Chondrocyte (in vitro differentiated cells): Measurements from ENCODE around the gene ERN2. TPM values are rescaled to one million over a fixed set of nuclear protein-coding genes. Genes with fewer than 3 reads are reported as not detected.
"Not testable (repeated sequence)": the region's sequence is repeated elsewhere in the genome, so short reads cannot be mapped to it uniquely, and the experiment has no call there.

Experiments
- DNase-seq: peaks from one replicate; pipeline ENCODE4 v3.0.0; 2021; ENCODE audit warnings: mixed read lengths, low spot score
- H3K27ac Mint-ChIP-seq: one replicate; pipeline ENCODE4 v1.8.0; 2021; ENCODE audit warnings: mild to moderate bottlenecking, moderate library complexity, mixed read lengths; ENCODE audit not compliant: unreplicated experiment
- H3K27me3 Mint-ChIP-seq: 2 replicates; pipeline ENCODE4 v1.8.0; 2021; ENCODE audit warnings: low read depth, mixed read lengths
- H3K36me3 Mint-ChIP-seq: 2 replicates; pipeline ENCODE4 v1.8.0; 2021; ENCODE audit warnings: low read depth, mixed read lengths
- H3K4me1 Mint-ChIP-seq: 2 replicates; pipeline ENCODE4 v1.8.0; 2021; ENCODE audit warnings: low read depth, mild to moderate bottlenecking, mixed read lengths
- H3K4me3 Mint-ChIP-seq: one replicate; pipeline ENCODE4 v1.8.0; 2021; ENCODE audit warnings: mild to moderate bottlenecking, moderate library complexity, mixed read lengths; ENCODE audit not compliant: unreplicated experiment
- H3K9me3 Mint-ChIP-seq: 2 replicates; pipeline ENCODE4 v1.8.0; 2021; ENCODE audit warnings: low read depth, mixed read lengths
- total RNA-seq: library from RNA; stranded (reverse); gene quantifications from 3 replicates; pipeline ENCODE4 v1.2.1, GENCODE V29; 2021
- TF ChIP-seq, protein P1 (sequence below): fragments of 200-600 bp; sonication (generic); IDR thresholded peaks from 2 replicates; pipeline ENCODE4 v1.5.0; 2021; ENCODE audit warnings: antibody characterized with exemption, mild to moderate bottlenecking, moderate library complexity

The ERN2 gene
- total RNA-seq, 1 donor from 2014 or later, result not detected

DNA sequence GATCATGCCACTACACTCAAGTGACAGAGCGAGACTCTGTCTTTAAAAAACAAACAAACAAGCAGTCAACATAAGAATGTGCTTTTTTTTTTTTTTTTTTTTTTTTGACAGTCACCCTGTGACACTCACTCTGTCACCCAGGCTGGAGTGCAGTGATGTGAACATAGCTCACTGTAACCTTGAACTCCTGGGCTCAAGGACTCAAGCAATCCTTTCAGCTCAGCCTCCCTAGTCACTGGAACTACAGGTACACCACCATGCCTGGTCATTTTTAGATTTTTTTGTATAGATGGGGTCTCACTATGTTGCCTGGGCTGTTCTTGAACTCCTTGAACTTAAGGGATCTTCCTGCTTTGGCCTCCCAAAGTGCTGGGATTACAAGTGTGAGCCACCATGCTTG is 26.5 kb upstream of the ERN2 start:
- DNase-seq, result no peak
- H3K4me3 Mint-ChIP-seq, result no peak overlapping the region
- no peaks in the 10 kb centered on the region for H3K36me3 Mint-ChIP-seq
- no peaks in the 10 kb centered on the region for H3K9me3 Mint-ChIP-seq
- no peak overlapping the region for H3K27ac Mint-ChIP-seq
- peaks cover 17% of the 10 kb centered on the region for H3K27me3 Mint-ChIP-seq
- no peaks in the 10 kb centered on the region for H3K4me1 Mint-ChIP-seq
- TF ChIP-seq, protein P1, sequence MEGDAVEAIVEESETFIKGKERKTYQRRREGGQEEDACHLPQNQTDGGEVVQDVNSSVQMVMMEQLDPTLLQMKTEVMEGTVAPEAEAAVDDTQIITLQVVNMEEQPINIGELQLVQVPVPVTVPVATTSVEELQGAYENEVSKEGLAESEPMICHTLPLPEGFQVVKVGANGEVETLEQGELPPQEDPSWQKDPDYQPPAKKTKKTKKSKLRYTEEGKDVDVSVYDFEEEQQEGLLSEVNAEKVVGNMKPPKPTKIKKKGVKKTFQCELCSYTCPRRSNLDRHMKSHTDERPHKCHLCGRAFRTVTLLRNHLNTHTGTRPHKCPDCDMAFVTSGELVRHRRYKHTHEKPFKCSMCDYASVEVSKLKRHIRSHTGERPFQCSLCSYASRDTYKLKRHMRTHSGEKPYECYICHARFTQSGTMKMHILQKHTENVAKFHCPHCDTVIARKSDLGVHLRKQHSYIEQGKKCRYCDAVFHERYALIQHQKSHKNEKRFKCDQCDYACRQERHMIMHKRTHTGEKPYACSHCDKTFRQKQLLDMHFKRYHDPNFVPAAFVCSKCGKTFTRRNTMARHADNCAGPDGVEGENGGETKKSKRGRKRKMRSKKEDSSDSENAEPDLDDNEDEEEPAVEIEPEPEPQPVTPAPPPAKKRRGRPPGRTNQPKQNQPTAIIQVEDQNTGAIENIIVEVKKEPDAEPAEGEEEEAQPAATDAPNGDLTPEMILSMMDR, result no peak

DNA sequence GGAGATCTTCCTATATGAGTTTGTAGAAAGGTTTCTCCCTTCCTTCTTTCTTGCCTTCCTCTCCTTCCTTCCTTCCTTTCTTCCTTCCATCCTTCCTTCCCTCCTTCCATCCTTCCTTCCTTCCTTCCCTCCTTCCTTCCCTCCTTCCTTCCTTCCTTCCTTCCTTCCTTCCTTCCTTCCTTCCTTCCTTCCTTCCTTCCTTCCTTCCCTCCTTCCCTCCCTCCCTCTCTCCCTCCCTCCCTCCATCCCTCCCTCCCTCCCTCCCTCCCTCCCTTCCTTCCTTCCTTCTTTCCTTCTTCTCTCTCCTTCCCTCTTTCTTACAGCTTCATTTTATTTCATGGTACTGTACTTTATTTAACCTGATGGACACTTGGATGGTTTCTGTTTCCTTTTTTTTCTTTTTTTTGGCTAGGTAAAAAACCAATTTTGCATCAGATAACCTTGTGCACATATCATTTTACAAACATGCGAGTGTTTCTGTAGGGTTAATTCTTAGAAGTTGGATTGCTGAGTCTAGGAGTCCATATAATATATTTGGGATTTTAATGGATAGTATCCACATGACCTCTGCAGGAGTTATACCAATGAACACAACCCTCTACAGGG is 24.5 kb upstream of the ERN2 start:
- not testable (repeated sequence) for H3K9me3 Mint-ChIP-seq, H3K4me1 Mint-ChIP-seq, DNase-seq, H3K36me3 Mint-ChIP-seq, H3K27ac Mint-ChIP-seq, H3K4me3 Mint-ChIP-seq
- H3K27me3 Mint-ChIP-seq, result peaks cover 11% of the 10 kb centered on the region

DNA sequence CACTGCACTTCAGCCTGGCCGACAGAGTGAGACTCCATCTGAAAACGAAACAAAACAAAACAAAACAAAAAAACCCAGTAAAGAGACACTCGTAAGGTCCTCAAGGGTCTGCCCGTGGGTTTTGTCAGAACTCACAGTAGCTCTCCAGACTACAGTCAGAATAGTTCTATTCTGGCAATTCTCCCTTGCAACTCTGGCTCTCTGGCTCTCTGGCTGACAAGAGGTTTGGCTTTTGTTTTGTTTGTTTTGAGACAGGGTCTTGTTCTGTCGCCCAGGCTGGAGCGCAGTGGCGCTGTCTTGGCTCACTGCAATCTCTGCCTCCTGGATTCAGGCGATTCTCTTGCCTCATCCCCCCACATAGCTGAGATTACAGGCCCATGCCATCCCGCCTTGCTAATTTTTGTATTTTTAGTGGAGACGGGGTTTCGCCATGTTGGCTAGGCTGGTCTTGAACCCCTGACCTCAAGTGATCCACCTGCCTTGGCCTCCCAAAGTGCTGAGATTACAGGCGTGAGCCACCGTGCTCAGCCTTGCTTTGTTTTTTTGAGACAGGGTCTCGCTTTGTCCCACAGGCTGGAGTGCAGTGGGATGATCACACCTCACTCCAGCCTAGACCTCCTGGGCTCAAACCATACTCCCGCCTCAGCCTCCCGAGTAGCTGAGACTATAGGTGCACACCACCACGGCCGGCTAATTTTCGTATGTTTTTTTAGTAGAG is 21.3 kb upstream of the ERN2 start:
- TF ChIP-seq, protein P1, result no peak
- no peaks in the 10 kb centered on the region for H3K36me3 Mint-ChIP-seq
- DNase-seq, result no peak
- no peaks in the 10 kb centered on the region for H3K9me3 Mint-ChIP-seq
- H3K4me3 Mint-ChIP-seq, result no peak overlapping the region
- no peaks in the 10 kb centered on the region for H3K4me1 Mint-ChIP-seq
- no peak overlapping the region for H3K27ac Mint-ChIP-seq
- H3K27me3 Mint-ChIP-seq, result peaks cover 13% of the 10 kb centered on the region

DNA sequence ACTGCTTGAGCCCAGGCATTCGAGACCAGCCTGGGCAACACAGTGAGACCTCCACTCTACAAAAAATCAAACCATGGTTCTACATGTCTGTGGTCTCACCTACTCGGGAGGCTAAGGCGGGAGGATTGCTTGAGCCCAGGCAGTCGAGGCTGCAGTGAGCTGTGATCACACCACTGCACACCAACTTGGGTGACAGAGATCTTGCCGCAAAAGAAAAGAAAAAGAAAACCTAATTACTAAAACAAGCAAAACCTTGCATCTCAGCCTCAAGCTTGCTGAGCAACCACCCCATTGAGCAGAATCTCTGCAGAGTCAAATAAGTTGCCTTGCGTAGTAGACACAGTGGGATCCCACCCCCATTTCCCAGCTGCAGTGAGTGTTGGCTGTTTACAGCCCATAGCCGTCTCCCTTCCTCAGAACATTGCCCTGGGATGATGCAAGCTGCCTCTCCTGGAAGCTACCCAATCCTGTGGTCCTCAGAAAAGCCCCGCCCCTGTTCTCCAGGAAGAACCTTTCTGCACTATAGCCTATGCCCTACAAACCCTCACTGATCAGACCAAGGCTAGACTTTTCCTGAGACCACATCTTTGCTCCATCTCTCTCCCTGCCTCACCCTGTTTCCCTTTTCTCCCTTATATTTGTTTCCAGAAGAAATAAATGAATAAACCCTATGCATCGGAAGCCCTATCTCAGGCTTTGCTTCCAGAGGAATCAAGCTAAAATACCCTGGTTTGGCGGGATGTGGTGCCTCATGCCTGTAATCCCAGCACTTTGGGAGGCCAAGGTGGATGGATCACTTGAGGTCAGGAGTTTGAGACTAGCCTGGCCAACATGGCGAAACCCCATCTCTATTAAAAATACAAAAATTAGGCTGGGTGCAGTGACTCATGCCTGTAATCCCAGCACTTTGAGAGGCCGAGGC is 16.7 kb upstream of the ERN2 start:
- no peak for DNase-seq
- Mint-ChIP-seq H3K9me3 (no peaks in the 10 kb centered on the region), H3K4me3 (no peak overlapping the region), H3K27me3 (peaks cover 7% of the 10 kb centered on the region), H3K36me3 (no peaks in the 10 kb centered on the region), H3K4me1 (peaks cover 5% of the 10 kb centered on the region), H3K27ac (no peak overlapping the region)
- TF ChIP-seq, protein P1, result no peak

DNA sequence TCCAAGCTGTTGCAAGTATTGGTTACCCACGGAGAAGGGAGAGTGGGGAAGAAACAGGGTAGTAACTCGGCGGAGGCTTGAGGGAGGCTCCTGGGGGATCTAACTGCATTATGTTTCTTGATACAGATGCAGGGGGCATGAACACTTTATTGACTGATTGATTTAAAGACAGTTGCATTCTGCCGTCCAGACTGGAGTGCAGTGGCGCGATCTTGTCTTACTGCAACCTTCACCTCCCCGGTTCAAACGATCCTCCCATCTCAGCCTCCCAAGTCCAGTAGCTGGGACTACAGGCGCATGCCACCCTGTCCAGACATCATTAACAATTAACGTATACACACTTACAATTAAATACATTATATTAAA is 15.1 kb upstream of the ERN2 start:
- no peak overlapping the region for H3K27ac Mint-ChIP-seq
- no peak for DNase-seq
- H3K36me3 Mint-ChIP-seq, result no peaks in the 10 kb centered on the region
- peaks cover 5% of the 10 kb centered on the region for H3K4me1 Mint-ChIP-seq
- H3K27me3 Mint-ChIP-seq, result peaks cover 8% of the 10 kb centered on the region
- H3K4me3 Mint-ChIP-seq, result no peak overlapping the region
- peaks cover 2% of the 10 kb centered on the region for H3K9me3 Mint-ChIP-seq
- TF ChIP-seq, protein P1, result peak; percentile 55
